ENCODE results near the gene MEF2A.

MEF2A gene

GRCh38 chr15:99722406-99722805, 156.6 kb downstream of the MEF2A start:
- ChIA-PET POLR2A (no interaction called here), CTCF (interaction anchor here (1.3 to 2.3 kb wide), 3 partner anchors 11 to 33 kb away, joined by 4 to 11 read pairs (median 5); partner anchors contain the start of gene LYSMD4)
- no peak for DNase-seq (ENCODE audit: extremely low spot score)
- TF ChIP-seq CTCF (IDR thresholded peaks at IDR 0.05; ENCODE audit: control extremely low read depth, extremely low read depth, low read depth, missing control alignments): no peak

GRCh38 chr15:99726333-99726732, 160.5 kb downstream of the MEF2A start:
- CTCF ChIA-PET: interaction anchor here (1.2 to 2.1 kb wide), 2 partner anchors 9 to 22 kb away, joined by 5 to 10 read pairs; no protein-coding TSS in a partner anchor
- POLR2A ChIA-PET: no interaction called here
- no peak for DNase-seq (ENCODE audit: extremely low spot score)
- TF ChIP-seq CTCF (IDR thresholded peaks at IDR 0.05; ENCODE audit: control extremely low read depth, extremely low read depth, low read depth, missing control alignments): no peak

- POLR2A ChIA-PET: no interaction called here
- DNase-seq (ENCODE audit: extremely low spot score): no peak
- no peak for TF ChIP-seq CTCF (IDR thresholded peaks at IDR 0.05; ENCODE audit: control extremely low read depth, extremely low read depth, low read depth, missing control alignments)
- CTCF ChIA-PET: no interaction called here
These were observed 161.5 kb downstream of the MEF2A start for GRCh38 chr15:99727330-99727729.

GRCh38 chr15:99727733-99728132, 161.9 kb downstream of the MEF2A start:
- ChIA-PET CTCF (interaction anchor here (2.1 to 6.5 kb wide), 2 partner anchors 24 to 456 kb away, joined by 16 to 42 read pairs; no protein-coding TSS in a partner anchor), POLR2A (no interaction called here)
- no peak for TF ChIP-seq CTCF (IDR thresholded peaks at IDR 0.05; ENCODE audit: control extremely low read depth, extremely low read depth, low read depth, missing control alignments)
- DNase-seq (ENCODE audit: extremely low spot score): no peak

GRCh38 chr15:99728916-99729315, 163.1 kb downstream of the MEF2A start:
- ChIA-PET POLR2A (interaction anchor here (0.7 kb wide), 1 partner anchor 12 kb away, joined by 3 read pairs; no protein-coding TSS in a partner anchor), CTCF (interaction anchor here (1.1 to 6.5 kb wide), 6 partner anchors 10 to 457 kb away, joined by 3 to 42 read pairs (median 7); no protein-coding TSS in a partner anchor)
- TF ChIP-seq CTCF (IDR thresholded peaks at IDR 0.05; ENCODE audit: control extremely low read depth, extremely low read depth, low read depth, missing control alignments): no peak
- no peak for DNase-seq (ENCODE audit: extremely low spot score)

GRCh38 chr15:99729327-99729726, 163.5 kb downstream of the MEF2A start:
- no peak for DNase-seq (ENCODE audit: extremely low spot score)
- POLR2A ChIA-PET: interaction anchor here (0.7 kb wide), 1 partner anchor 12 kb away, joined by 3 read pairs; no protein-coding TSS in a partner anchor
- CTCF ChIA-PET: interaction anchor here (1.1 to 6.5 kb wide), 6 partner anchors 10 to 457 kb away, joined by 3 to 42 read pairs (median 7); no protein-coding TSS in a partner anchor
- TF ChIP-seq CTCF (IDR thresholded peaks at IDR 0.05; ENCODE audit: control extremely low read depth, extremely low read depth, low read depth, missing control alignments): no peak
